ENCODE data around the gene RPS3. TPM values are rescaled to one million over a fixed set of nuclear protein-coding genes. Genes with fewer than 3 reads are reported as not detected.

The RPS3 gene
- total RNA-seq, 6 experiments from 2014 or later: 311 to 560 (median 447) TPM

- peaks cover 0 to 6% of the 10 kb centered on the region in 2 donors for H3K27me3 ChIP-seq
- intact Hi-C loops (cut with DNase I): no loop called here
- TF ChIP-seq CTCF (IDR thresholded peaks at IDR 0.05): no peak
- TF ChIP-seq POLR2A (IDR thresholded peaks at IDR 0.05): no peak
- WGBS (ENCODE audit: insufficient coverage, low coverage, low lambda C conversion rate, missing lambda C conversion rate): 35% methylated on average over 28 of the region's 32 CpGs
- DNase-seq (no peak), ATAC-seq (no peak)
- H3K36me3 ChIP-seq: no peaks in the 10 kb centered on the region
- no peaks in the 10 kb centered on the region for H3K9me3 ChIP-seq
- no peak overlapping the region for H3K27ac ChIP-seq
- H3K4me3 ChIP-seq: no peak overlapping the region
- H3K4me1 ChIP-seq: peaks cover 0 to 4% (median 0%) of the 10 kb centered on the region in 4 donors
Observed at GRCh38 chr11:75430714-75431532, 31.6 kb downstream of the RPS3 start.

GRCh38 chr11:75431533-75432525, 32.5 kb downstream of the RPS3 start:
- no peak for TF ChIP-seq CTCF (IDR thresholded peaks at IDR 0.05)
- no peak for TF ChIP-seq POLR2A (IDR thresholded peaks at IDR 0.05)
- Histone ChIP-seq H3K36me3 (no peaks in the 10 kb centered on the region), H3K9me3 (no peaks in the 10 kb centered on the region), H3K27ac (no peak overlapping the region), H3K4me1 (peaks cover 0 to 4% (median 0%) of the 10 kb centered on the region in 4 donors), H3K27me3 (peaks cover 0 to 6% of the 10 kb centered on the region in 2 donors), H3K4me3 (no peak overlapping the region)
- intact Hi-C loops (cut with DNase I): no loop called here
- DNase-seq (no peak), ATAC-seq (no peak)
- 37% methylated on average over 7 of the region's 16 CpGs for WGBS (ENCODE audit: insufficient coverage, low coverage, low lambda C conversion rate, missing lambda C conversion rate)

GRCh38 chr11:75432911-75433321, 33.6 kb downstream of the RPS3 start, which contains the start of gene KLHL35:
Gene KLHL35 (minus strand): TSS chr11:75433203. CDS start chr11:75430629, 2,574 bp downstream.
- intact Hi-C loops (cut with DNase I): no loop called here
- DNase-seq (no peak), ATAC-seq (no peak)
- Histone ChIP-seq H3K36me3 (no peaks in the 10 kb centered on the region), H3K9me3 (no peaks in the 10 kb centered on the region), H3K27me3 (peaks cover 0 to 6% of the 10 kb centered on the region in 2 donors), H3K27ac (no peak within 1 kb of the TSS), H3K4me3 (no peak within 1 kb of the TSS), H3K4me1 (peaks cover 0 to 4% (median 0%) of the 10 kb centered on the region in 4 donors)
- 24% methylated on average over 12 of the region's 14 CpGs for WGBS (ENCODE audit: insufficient coverage, low coverage, low lambda C conversion rate, missing lambda C conversion rate)
- TF ChIP-seq POLR2A (IDR thresholded peaks at IDR 0.05) (no peak), CTCF (IDR thresholded peaks at IDR 0.05) (no peak)

- DNase-seq: no peak
- H3K27ac ChIP-seq: no peak overlapping the region
- ATAC-seq: no peak
- no peak overlapping the region for H3K4me3 ChIP-seq
- TF ChIP-seq POLR2A (IDR thresholded peaks at IDR 0.05): no peak
- TF ChIP-seq CTCF (IDR thresholded peaks at IDR 0.05): no peak
- no CpG with 5 or more reads among the region's 6 CpGs for WGBS (ENCODE audit: insufficient coverage, low coverage, low lambda C conversion rate, missing lambda C conversion rate)
- peaks cover 0 to 6% of the 10 kb centered on the region in 2 donors for H3K27me3 ChIP-seq
- H3K36me3 ChIP-seq: no peaks in the 10 kb centered on the region
- intact Hi-C loops (cut with DNase I): no loop called here
- peaks cover 0 to 4% (median 0%) of the 10 kb centered on the region in 4 donors for H3K4me1 ChIP-seq
- H3K9me3 ChIP-seq: no peaks in the 10 kb centered on the region
Observed at GRCh38 chr11:75433443-75433842, 34.1 kb downstream of the RPS3 start.

All from right lobe of liver (tissue), 6 donors.